Upper lobe of left lung (tissue), 4 donors: ENCODE measurements around the gene WDR38.

Source experiments
- CTCF ChIP-seq, 6 experiments: fragments of 450-650 bp in 4 of 6; fragments of 200-600 bp in 2 of 6; sonication (generic) in 2 of 6; IDR thresholded peaks; one replicate each; pipeline ENCODE4 v1.5.1; 2016 to 2019; ENCODE audit warnings: antibody characterized with exemption in 6 of 6
- POLR2A ChIP-seq, 4 donors: fragments of 450-650 bp; IDR thresholded peaks; one replicate each; pipeline ENCODE4 v1.5.1; 2016 to 2017; ENCODE audit warnings: antibody characterized with exemption in 4 of 4, mild to moderate bottlenecking in 2 of 4

GRCh38 chr9:124841075-124841821 is 12.0 kb upstream of the WDR38 start:
- TF ChIP-seq POLR2A (IDR thresholded peaks at IDR 0.05) (no peak), CTCF (IDR thresholded peaks at IDR 0.05) (no peak)
